GM13976 (cell line): Measurements from ENCODE around the gene ARRDC2.

Experiments used
- DNase-seq: peaks from one replicate; pipeline ENCODE4 v3.0.0; 2012; ENCODE audit warnings: low spot score
- CTCF ChIP-seq: IDR thresholded peaks from 2 replicates; pipeline ENCODE4 v1.5.1; 2012; ENCODE audit warnings: borderline replicate concordance, mild to moderate bottlenecking; ENCODE audit not compliant: insufficient read depth; ENCODE audit errors: extremely low read depth, missing control alignments, control extremely low read depth
- in situ Hi-C: fragments of 300-500 bp; cut with MboI; formaldehyde crosslinking; loops from one replicate; pipeline ENCODE4 v1.12.0; 2022; ENCODE audit warnings: low sequenced_read_pairs, mixed read lengths, inconsistent platforms; ENCODE audit not compliant: unreplicated experiment

Gene ARRDC2

GRCh38 chr19:17967257-17968051, 40.5 kb upstream of the ARRDC2 start:
- no peak for TF ChIP-seq CTCF
- DNase-seq: no peak
- in situ Hi-C loops: no loop called here

- in situ Hi-C loops: no loop called here
- no peak for TF ChIP-seq CTCF
- DNase-seq: no peak
These were observed 39.6 kb upstream of the ARRDC2 start for GRCh38 chr19:17968362-17968761.

- DNase-seq: no peak
- in situ Hi-C loops: no loop called here
- TF ChIP-seq CTCF: no peak
These were observed 38.7 kb upstream of the ARRDC2 start for GRCh38 chr19:17969096-17969792.

GRCh38 chr19:17972230-17972629, 35.7 kb upstream of the ARRDC2 start:
- no peak for TF ChIP-seq CTCF
- DNase-seq: no peak
- in situ Hi-C loops: no loop called here

- no peak for DNase-seq
- no peak for TF ChIP-seq CTCF
- in situ Hi-C loops: no loop called here
These were observed 34.2 kb upstream of the ARRDC2 start for GRCh38 chr19:17973759-17974158.

- in situ Hi-C loops: no loop called here
- no peak for DNase-seq
- TF ChIP-seq CTCF: no peak
These were observed 33.4 kb upstream of the ARRDC2 start for GRCh38 chr19:17974551-17974950.
